Stimulated activated naive CD4-positive, alpha-beta T cell treated with Interleukin-2 at 50 U/mL for 16 hours (primary cell): ENCODE data around the gene UGT1A8.
"Not testable (repeated sequence)": the region's sequence is repeated elsewhere in the genome, so short reads cannot be mapped to it uniquely, and the experiment has no call there.

Experiments
- DNase-seq: peaks from one replicate; lab custom pipeline; 2025; lab: John Stamatoyannopoulos, UW

Gene UGT1A8

DNA sequence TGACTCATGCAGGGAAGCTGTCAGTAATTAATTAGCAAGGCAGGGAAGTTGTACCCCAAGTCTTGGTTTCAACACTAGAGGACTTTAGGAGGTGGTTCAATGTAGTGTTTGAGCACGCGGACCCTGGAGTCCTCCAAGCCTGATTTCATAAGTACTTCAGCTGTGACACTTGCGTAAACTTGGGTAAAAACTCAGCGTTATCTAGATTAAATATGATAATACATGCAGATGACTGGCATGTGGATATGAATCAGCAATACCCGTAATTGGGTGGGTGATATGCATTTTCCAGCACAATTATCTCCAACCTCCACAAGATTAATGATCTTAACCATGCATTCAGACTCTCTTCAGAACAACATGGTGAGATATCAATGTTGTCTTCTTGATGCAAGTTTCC is 69.5 kb downstream of the UGT1A8 start:
- no peak for DNase-seq

DNA sequence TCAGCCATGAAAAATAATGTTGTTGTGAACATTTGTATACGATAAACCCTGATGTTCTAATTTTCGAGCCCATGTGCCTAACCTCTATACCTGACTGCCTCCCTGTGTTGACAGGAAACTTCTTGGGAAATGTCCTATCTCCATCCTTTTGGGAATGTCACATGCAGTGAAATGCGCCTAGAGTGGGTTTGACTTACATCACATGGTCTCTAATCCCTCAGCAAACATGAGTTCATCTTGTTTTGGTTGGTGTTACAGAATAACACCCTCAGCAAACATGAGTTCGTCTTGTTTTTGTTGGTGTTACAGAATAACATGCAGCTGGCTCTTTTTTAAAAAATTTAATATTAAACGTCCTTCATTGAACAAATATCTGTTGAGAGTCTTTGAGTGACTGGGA is 70.9 kb downstream of the UGT1A8 start:
- DNase-seq = no peak

- no peak for DNase-seq
These were observed 71.6 kb downstream of the UGT1A8 start for GRCh38 chr2:233689031-233689430.

GRCh38 chr2:233689501-233689900 is 72.1 kb downstream of the UGT1A8 start:
- no peak for DNase-seq

DNA sequence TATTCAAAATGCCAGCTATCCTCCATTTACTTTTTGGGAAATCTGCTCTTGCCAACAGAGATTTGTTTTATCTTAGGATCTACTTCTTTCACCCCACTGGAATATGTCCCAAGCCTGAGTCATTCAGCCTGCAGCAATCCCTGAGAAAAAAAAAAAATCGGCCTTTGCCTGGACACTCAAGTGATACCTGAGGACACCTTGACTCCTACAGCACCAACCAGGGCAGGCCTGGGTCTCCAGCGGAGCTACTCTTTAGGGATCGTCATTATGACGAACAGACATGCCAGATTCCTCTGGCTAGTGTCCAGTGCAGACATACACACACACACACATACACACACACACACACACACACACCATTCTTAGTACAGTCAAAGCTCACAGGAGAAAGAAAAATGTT is 73.0 kb downstream of the UGT1A8 start:
- DNase-seq = no peak

DNA sequence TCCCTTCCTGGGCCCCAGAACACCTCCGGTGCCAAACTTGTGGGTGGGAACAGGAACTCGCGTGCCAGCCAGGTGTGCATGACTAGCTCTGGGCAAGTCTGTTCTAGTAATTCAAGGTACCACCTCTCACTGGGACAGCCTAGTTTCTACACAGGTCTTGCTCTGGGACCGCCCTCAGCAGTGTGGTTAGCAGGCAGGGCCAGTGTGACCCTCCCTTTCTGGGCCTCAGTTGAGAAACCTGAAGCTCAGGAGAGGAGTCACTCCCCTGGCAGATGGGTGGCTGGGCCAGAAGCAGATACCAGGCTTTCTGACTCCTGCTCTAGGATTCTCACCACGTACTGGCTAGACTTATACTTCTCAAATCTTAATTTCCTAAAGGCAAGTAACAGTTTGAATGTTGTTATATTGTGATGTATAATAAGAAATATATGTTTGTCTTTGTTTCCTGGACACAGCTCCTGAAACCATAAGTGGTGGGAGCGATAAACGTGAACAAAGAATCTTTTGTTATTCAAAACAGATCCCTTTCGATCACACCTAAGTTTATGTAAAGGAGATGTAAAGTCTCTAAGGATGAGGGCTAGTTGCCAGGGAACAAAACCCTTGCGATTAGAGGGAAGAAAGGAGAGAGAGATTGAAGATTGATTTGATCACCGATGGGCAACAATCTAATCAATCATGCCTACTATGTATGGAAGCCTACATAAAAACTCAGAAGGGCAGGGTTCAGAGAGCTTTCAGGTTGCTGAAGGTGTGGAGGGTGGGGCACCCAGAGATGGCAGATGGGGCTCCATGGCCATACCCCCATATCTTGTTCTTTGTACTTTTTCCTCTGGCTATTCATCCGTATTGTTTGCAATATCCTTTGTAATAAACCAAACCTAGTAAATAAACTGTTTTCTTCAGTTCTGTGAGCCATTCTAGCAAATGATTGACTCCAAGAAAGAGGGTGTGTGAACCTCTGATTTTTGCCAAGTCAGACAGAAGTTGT is 74.3 kb downstream of the UGT1A8 start:
- no peak for DNase-seq

DNA sequence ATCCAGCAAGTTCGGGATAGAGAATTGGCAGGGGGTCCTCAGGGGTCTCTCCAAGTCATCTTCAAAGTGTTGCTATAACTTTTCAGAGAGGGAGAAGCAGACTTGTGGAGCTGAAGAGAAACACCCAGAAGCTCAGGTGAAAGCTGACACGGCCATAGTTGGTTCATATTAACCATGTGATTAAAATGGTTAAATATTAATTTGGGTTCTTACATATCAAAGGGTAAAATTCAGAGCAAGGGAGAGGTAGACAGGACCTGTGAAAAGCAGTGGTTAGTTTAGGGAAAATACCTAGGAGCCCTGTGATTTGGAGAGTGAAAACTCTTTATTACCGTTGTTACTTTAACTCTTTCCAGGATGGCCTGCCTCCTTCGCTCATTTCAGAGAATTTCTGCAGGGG is 75.2 kb downstream of the UGT1A8 start, which contains the start of gene UGT1A6:
UGT1A6 (plus strand) TSS at position 243 of the 400 bp plus-strand sequence; CDS start at position 358, 115 bp downstream.
- no peak for DNase-seq

DNA sequence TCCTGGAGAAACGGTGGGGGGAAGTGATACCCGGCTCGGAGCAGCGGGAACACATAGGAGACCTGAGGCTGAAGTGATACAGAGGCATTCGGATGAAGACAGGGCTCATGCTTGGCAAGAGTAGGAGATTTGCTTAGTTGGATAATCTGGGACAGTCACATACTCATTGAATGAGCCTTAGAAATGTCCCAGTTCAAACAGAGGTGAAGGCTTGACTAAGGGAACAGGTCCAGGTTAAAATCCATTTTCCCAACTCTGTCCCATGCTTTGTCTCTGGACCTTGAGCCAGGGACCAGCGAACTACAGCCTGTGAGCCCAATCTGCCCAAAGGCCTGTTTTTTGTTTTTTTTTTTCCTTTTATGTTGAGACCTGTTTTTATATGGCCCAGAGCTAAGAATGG is 76.5 kb downstream of the UGT1A8 start:
- no peak for DNase-seq

GRCh38 chr2:233698740-233699139 is 81.3 kb downstream of the UGT1A8 start:
- no peak for DNase-seq

DNA sequence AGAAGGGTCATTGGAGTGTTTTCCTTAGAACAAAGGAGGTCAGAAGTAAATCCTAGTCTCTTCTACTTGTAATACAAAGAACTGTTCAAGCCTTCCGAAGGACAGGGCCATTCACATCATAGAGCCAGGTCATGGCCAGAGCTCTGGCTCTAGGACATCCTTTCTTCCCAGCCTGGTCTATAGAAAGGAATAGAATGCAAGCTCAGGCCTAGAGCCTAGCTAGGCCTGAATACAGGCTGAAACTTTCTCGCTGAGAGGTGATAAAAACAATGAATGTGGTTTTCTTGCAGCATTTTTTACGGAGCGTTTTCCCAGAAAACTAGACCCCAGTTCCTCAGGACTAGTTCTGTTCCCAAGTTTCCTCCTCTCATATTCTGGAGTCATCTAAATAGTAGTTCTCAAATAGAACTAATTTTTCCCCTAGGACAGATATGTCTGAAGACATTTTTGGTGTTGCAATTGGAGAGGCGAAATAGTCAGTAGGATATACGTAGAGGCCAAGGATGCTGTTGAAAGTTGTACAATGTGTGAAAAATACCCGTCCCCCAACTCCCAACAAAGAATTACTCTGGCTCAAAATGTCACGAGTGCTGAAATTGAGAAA is 82.1 kb downstream of the UGT1A8 start:
- DNase-seq = no peak

GRCh38 chr2:233700028-233700635 is 82.7 kb downstream of the UGT1A8 start:
- DNase-seq = no peak

- DNase-seq = not testable (repeated sequence)
These were observed 83.4 kb downstream of the UGT1A8 start for GRCh38 chr2:233700842-233701241.

- DNase-seq = no peak
These were observed 84.8 kb downstream of the UGT1A8 start for GRCh38 chr2:233702238-233702637.

GRCh38 chr2:233705911-233706506 is 88.6 kb downstream of the UGT1A8 start:
- DNase-seq = no peak

DNA sequence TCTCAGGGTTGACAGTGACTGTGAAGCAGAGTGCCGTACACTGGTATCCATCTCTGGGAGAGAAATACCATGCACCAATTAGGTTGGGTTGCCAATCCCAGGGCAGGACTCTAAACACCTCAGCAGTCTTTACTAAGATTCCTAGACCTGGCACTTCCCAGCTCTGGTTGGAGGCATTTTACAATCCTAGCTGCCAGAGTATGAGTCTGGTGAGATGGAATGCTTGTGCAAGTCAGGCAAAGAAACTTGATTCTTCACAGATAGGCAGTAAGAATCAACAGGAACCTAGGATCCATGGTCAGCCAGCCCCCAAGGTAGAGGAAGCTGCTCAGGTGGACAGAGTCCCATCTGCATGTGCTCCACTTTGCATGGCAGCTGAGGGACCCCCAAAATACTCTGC is 89.3 kb downstream of the UGT1A8 start:
- DNase-seq = no peak

- no peak for DNase-seq
These were observed 90.7 kb downstream of the UGT1A8 start for GRCh38 chr2:233707940-233708644.

DNA sequence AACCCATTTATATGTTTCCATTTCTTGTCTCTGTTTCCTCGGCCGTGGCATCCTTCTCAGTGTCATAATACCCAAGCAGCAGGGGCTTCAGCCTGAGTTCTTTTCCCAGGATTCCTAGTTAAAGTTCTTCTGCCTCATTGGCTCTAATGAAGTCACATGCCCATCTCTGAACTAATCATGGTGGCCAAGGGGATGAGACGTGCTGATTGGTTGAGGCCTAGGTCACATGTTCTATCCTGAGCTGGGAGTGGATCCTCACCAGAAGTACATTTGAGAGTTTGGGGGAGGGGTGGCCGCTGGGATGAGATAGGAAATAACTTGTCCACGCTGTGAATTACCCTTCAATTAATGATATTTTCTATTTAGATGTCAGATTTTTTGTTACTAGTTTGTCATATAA is 91.5 kb downstream of the UGT1A8 start:
- no peak for DNase-seq

DNA sequence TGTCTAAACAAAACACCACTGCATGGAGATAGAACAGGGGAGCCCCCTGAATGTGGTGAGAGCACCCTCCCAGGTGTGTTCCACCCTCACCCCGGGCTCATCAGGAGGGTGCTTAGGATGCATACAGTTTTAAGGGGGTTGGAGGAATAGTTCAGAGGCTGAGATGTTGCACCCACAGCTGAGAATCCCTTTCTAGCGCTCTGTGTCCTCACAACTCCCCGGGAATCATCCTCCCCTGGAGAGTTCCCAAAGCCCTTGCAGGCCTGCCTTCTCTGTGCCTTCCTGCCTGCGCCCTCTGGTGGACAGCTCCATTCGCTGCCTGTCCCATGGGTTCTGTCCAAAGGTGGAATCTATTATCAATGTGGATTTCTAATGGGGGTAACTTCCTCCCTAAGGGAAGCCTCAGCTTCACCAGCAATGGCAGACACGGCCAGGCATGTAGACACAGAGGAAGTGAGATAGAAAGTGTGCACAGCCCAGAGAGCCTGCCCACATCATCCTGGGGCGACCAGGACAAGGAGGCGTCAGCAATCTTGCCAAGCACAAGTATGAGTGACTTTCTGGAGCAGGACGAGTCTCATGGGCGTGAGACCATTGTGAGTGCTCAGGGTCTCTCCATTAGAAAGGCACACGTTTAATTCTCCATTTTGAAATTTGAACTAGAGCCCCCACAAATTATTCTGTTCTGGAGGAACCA is 94.0 kb downstream of the UGT1A8 start:
- DNase-seq = peak; percentile 50

DNA sequence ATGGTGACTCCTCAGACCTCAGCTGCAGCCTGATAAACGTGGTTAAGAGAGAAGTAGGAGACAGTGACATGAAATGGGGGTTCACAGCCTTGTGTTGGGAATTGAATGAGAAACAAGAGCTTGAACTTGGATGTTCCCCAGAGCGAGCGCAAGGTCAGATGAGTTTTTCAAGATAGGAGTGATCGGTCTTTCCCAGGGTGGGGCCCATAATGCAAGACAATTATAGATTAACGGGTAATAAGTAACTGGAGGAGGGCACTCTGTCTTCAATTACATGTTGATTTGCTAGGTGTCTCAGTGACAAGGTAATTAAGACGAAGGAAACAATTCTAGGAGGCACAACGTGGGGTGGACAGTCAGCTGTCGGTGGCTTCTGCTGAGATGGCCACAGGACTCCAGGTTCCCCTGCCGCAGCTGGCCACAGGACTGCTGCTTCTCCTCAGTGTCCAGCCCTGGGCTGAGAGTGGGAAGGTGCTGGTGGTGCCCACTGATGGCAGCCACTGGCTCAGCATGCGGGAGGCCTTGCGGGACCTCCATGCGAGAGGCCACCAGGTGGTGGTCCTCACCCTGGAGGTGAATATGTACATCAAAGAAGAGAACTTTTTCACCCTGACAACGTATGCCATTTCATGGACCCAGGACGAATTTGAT is 95.3 kb downstream of the UGT1A8 start, which contains the start of gene UGT1A5:
UGT1A5 (plus strand) TSS at position 297 of the 651 bp plus-strand sequence; CDS start at position 382, 85 bp downstream.
- no peak for DNase-seq

DNA sequence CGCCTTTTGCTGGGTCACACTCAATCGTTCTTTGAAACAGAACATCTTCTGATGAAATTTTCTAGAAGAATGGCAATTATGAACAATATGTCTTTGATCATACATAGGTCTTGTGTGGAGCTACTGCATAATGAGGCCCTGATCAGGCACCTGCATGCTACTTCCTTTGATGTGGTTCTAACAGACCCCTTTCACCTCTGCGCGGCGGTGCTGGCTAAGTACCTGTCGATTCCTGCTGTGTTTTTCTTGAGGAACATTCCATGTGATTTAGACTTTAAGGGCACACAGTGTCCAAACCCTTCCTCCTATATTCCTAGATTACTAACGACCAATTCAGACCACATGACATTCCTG is 95.8 kb downstream of the UGT1A8 start:
- DNase-seq = no peak

DNA sequence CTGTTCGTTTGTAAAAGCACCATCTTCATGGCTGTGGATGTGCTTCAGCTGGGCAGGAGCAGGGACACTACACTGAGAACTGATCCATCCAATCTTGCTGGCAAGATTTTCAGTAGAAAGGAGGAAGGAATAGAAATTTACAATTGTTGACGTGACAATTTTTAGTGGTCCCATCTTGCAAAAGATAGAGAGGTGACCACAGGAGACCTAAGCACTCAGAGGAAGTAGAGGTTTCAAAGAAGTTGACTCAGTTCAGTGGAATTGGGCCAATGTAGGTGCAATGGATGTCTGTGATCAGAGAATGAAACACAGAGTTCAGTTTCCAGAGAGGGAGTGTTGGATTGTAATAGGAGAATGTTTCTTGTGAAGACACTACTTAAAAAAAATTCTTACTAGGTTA is 96.7 kb downstream of the UGT1A8 start:
- DNase-seq = no peak
